NCI-H2029 treated with DMSO at 0.1 percent for 48 hours (cell line): ENCODE measurements around the gene TBC1D12.
"Not testable (repeated sequence)": the region's sequence is repeated elsewhere in the genome, so short reads cannot be mapped to it uniquely, and the experiment has no call there.

Source experiments
- DNase-seq: peaks from one replicate; lab custom pipeline; 2025; lab: John Stamatoyannopoulos, UW

The TBC1D12 gene

GRCh38 chr10:94402204-94402842 lies at the start of gene TBC1D12:
TBC1D12 (plus strand) TSS chr10:94402541; CDS start chr10:94402614, 73 bp downstream.
- DNase-seq, result peak; percentile 73

- no peak for DNase-seq
Measured at GRCh38 chr10:94353336-94353735, 49.0 kb upstream of the TBC1D12 start.

- DNase-seq, result no peak
Measured at GRCh38 chr10:94355841-94356240, 46.5 kb upstream of the TBC1D12 start.

GRCh38 chr10:94357193-94357592 lies 45.1 kb upstream of the TBC1D12 start:
- DNase-seq, result no peak

- peak; percentile 53 for DNase-seq
Measured at GRCh38 chr10:94358480-94358879, 43.9 kb upstream of the TBC1D12 start.

GRCh38 chr10:94361171-94361794 lies 41.1 kb upstream of the TBC1D12 start:
- peak; percentile 0 for DNase-seq

- peak; percentile 21 for DNase-seq
Measured at GRCh38 chr10:94362360-94363250, 39.7 kb upstream of the TBC1D12 start, which contains the start of gene NOC3L. NOC3L (minus strand) TSS chr10:94362939; CDS start chr10:94362838, 101 bp downstream.

- no peak for DNase-seq
Measured at GRCh38 chr10:94363251-94363565, 39.1 kb upstream of the TBC1D12 start.

- DNase-seq, result no peak
Measured at GRCh38 chr10:94364482-94364881, 37.9 kb upstream of the TBC1D12 start.

- no peak for DNase-seq
Measured at GRCh38 chr10:94366382-94366781, 36.0 kb upstream of the TBC1D12 start.

- DNase-seq, result no peak
Measured at GRCh38 chr10:94370501-94370900, 31.8 kb upstream of the TBC1D12 start.

- DNase-seq, result no peak
Measured at GRCh38 chr10:94375374-94375773, 27.0 kb upstream of the TBC1D12 start.

GRCh38 chr10:94376865-94377264 lies 25.5 kb upstream of the TBC1D12 start:
- peak; percentile 20 for DNase-seq

- DNase-seq, result no peak
Measured at GRCh38 chr10:94383530-94383929, 18.8 kb upstream of the TBC1D12 start.

GRCh38 chr10:94385733-94386132 lies 16.6 kb upstream of the TBC1D12 start:
- DNase-seq, result not testable (repeated sequence)

- not testable (repeated sequence) for DNase-seq
Measured at GRCh38 chr10:94392117-94392516, 10.2 kb upstream of the TBC1D12 start.

- no peak for DNase-seq
Measured at GRCh38 chr10:94397549-94398370, 4.6 kb upstream of the TBC1D12 start.

- DNase-seq, result no peak
Measured at GRCh38 chr10:94398762-94399161, 3.6 kb upstream of the TBC1D12 start.

- DNase-seq, result no peak
Measured at GRCh38 chr10:94402843-94403379, 570 bp downstream of the TBC1D12 start.

GRCh38 chr10:94403380-94404213 lies 1.3 kb downstream of the TBC1D12 start:
- peak; percentile 14 for DNase-seq

GRCh38 chr10:94405406-94405805 lies 3.1 kb downstream of the TBC1D12 start:
- no peak for DNase-seq
